Astrocyte of the spinal cord (primary cell): ENCODE data around the gene TPSB2.
"Not testable (repeated sequence)": the region's sequence is repeated elsewhere in the genome, so short reads cannot be mapped to it uniquely, and the experiment has no call there.

Source experiments
- DNase-seq: peaks from one replicate; pipeline ENCODE4 v3.0.0; 2011; ENCODE audit warnings: low read depth, low spot score
- H3K4me3 ChIP-seq: 2 replicates; pipeline ENCODE4 v1.5.1; 2011; ENCODE audit warnings: low read depth, mild to moderate bottlenecking, low read length, moderate library complexity
- in situ Hi-C: cut with HindIII; loops from 2 replicates; pipeline ENCODE4 v1.10.0; 2017; ENCODE audit warnings: low sequenced_read_pairs
- TF ChIP-seq, protein P1 (sequence below): IDR thresholded peaks from 2 replicates; pipeline ENCODE4 v1.5.1; 2012; ENCODE audit warnings: low read depth, mild to moderate bottlenecking, low read length, inconsistent platforms

TPSB2 gene

DNA sequence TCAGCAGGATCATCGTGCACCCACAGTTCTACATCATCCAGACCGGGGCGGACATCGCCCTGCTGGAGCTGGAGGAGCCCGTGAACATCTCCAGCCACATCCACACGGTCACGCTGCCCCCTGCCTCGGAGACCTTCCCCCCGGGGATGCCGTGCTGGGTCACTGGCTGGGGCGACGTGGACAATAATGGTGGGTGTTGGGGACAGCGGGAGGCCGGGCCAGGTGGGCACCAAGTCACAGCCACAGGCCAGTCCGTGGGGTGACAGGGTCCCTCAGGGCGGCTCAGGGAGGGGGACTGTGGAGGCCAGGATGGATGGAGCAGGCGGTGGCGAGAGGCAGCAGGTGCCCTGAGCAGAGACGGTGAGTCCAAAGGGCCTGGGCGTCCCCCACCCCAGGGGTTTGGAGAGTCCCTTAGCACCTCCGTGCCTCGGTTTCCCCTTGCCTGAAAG, 26.9 kb upstream of the TPSB2 start:
- TF ChIP-seq, protein P1, sequence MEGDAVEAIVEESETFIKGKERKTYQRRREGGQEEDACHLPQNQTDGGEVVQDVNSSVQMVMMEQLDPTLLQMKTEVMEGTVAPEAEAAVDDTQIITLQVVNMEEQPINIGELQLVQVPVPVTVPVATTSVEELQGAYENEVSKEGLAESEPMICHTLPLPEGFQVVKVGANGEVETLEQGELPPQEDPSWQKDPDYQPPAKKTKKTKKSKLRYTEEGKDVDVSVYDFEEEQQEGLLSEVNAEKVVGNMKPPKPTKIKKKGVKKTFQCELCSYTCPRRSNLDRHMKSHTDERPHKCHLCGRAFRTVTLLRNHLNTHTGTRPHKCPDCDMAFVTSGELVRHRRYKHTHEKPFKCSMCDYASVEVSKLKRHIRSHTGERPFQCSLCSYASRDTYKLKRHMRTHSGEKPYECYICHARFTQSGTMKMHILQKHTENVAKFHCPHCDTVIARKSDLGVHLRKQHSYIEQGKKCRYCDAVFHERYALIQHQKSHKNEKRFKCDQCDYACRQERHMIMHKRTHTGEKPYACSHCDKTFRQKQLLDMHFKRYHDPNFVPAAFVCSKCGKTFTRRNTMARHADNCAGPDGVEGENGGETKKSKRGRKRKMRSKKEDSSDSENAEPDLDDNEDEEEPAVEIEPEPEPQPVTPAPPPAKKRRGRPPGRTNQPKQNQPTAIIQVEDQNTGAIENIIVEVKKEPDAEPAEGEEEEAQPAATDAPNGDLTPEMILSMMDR = no peak
- no peak for DNase-seq
- in situ Hi-C loops = no loop called here
- no peak overlapping the region for H3K4me3 ChIP-seq

DNA sequence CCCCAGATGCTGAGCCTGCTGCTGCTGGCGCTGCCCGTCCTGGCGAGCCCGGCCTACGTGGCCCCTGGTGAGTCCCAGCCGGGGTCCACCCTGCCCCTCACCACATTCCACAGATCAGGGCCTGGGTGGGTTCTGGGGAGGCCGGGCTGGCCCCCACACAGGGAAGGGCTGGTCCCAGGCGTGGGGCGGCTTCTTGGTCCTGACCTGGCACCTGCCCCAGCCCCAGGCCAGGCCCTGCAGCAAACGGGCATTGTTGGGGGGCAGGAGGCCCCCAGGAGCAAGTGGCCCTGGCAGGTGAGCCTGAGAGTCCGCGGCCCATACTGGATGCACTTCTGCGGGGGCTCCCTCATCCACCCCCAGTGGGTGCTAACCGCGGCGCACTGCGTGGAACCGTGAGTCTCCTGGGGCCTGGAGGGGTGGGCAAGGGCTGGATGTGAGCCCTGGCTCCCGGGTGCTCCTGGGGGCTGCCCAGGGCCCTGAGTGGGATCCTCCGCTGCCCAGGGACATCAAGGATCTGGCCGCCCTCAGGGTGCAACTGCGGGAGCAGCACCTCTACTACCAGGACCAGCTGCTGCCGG, 26.4 kb upstream of the TPSB2 start:
- DNase-seq, in situ Hi-C loops: not testable (repeated sequence)

DNA sequence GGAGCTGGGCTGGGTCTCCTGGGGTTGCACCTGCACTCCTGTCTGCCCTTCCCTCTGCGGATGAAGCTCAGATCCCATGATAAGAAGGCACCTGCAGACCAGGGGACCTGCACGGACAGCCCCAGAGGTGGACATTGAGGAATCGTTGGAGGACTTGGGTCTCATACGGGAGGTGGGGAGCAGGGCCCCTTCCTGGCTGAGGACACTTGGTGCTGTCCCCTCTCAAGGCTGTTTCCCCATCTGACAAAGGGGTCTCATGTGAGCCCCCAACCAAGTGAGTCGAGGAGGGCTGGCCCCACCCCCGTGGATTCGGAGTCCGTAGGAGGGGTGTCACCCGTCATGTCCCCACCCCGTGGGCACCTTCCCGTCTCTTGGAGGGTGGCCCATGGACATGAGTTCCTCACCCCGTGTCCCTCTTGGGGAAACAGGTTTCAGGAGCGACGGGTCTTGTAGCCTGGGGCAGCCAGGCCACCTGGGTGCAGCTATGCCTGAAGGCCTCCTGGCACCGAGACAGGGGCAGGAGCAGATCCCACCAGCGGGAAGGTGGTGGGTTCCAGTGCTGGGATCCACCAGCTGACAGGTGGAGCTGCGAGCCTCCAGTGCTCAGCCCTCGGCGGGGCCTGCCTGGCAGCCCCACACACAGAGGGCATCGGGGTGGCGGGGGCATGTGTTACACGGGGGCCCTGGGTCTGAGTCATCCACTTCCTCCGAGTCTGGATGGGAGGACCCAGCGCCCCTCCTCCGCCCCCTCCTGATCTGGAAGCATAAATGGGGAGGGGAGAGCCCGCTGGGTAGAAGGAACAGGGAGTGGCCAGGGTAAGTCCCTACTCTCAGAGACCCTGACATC, 25.5 kb upstream of the TPSB2 start, which contains the start of gene TPSD1:
TSS of gene TPSD1 (plus strand) at position 794 of the 847 bp plus-strand sequence. CDS start 212 bp downstream, outside the sequence.
- in situ Hi-C loops, H3K4me3 ChIP-seq, DNase-seq: not testable (repeated sequence)

More for the DNA sequence above, 26.4 kb upstream of the TPSB2 start:
- not testable (repeated sequence) for H3K4me3 ChIP-seq

DNA sequence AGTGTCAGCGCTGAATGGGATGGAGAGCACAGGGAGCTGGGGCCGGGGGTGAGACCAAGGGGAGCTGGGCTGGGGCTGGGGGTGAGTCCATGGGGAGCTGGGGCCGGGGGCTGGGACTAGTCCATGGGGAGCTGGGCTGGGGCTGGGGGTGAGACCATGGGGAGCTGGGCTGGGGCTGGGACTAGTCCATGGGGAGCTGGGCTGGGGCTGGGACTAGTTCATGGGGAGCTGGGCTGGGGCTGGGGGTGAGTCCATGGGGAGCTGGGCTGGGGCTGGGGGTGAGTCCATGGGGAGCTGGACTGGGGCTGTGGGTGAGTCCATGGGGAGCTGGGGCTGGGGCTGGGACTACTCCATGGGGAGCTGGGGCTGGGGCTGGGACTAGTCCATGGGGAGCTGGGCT, 24.8 kb upstream of the TPSB2 start:
- in situ Hi-C loops, H3K4me3 ChIP-seq, DNase-seq: not testable (repeated sequence)

DNA sequence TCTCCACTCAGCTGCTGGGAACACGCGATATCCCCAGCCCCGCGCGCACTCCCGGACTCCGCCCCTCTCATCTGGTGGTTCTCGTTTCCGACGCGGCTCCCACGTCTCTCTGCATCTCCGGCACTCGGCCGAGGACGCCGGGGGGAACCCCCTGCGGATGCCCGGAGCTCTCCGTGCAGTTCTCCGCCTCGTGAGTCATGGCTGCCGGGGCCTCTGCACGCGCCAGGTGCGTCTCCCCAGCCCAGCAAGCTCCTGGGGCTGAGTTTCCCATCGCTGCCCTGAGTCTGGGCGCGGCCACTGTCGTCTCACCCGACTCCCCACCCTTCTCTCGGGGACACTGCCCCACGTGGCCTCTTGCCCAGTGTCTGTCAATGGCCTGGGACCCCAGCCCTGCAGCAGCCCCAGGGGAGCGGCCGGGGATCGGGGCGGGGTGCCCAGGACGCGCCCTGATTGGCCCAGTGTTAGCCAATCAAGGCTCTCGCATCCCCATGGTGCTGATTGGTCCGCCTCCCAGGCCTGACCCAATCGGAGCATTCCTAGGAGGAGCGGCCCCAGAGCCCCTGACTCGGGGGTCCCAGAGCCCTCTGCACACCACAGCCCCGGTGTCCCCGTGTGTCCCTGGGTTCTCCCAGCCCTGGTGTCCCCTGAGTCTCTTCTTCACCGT, 23.8 kb upstream of the TPSB2 start:
- in situ Hi-C loops, H3K4me3 ChIP-seq, DNase-seq: not testable (repeated sequence)

DNA sequence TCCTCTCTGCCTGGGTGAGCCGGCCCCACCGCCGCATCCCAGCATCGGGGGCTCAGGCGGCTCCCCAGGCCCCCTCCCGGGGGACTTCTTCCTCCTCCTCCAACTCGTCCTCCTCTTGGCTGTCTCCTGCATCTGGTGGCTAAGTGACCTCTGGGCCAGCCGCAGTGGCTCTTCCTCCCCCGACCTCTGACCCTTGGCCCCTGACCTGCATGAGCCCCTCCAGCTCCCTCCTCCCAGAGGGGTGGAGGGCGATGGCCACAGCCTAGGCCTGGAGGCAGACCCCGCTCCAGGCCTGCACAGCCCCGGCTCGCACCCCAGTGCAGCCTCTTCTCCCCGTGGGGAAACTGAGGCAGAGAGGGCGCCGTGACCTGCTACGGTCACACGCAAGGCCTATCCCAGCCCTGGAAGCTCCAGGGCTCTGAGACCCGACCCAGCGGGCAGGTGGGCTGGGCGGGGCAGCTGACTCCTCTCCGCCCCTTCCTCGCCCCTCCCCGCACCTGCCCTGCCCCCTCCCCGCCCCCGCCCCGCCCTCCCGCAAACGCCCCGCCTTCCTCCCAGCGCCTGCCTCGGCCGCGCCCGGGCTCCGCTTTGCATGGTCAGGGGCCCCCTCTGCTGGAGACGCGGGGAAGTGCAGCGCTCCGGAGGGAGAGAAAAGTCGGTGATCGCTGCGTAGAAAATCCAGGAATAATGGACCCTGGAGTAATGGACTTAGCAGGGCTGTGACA, 19.2 kb upstream of the TPSB2 start:
- H3K4me3 ChIP-seq, DNase-seq, in situ Hi-C loops: not testable (repeated sequence)

DNA sequence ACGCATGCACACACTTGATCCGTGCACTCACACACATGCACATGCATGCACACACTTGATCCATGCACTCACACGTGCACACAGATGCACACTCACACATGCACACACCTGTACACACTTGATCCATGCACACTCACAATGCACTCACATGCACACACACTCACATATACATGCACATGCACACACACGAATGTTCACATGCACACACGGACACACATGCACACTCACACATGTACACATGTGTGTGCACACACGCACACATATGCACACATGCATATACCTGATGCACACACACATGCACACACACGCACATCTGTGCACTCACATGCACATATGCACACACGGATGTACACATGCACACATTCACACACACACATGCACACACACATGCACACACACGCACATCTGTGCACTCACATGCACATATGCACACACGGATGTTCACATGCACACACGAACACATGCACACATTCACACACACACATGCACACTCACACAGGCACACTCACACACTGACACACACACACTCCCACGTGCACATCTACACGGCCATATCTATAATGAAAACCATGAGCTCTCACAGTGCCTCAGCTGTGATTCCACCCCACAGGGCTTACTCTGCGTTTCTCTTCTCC, 18.0 kb upstream of the TPSB2 start:
- in situ Hi-C loops, H3K4me3 ChIP-seq, DNase-seq: not testable (repeated sequence)

DNA sequence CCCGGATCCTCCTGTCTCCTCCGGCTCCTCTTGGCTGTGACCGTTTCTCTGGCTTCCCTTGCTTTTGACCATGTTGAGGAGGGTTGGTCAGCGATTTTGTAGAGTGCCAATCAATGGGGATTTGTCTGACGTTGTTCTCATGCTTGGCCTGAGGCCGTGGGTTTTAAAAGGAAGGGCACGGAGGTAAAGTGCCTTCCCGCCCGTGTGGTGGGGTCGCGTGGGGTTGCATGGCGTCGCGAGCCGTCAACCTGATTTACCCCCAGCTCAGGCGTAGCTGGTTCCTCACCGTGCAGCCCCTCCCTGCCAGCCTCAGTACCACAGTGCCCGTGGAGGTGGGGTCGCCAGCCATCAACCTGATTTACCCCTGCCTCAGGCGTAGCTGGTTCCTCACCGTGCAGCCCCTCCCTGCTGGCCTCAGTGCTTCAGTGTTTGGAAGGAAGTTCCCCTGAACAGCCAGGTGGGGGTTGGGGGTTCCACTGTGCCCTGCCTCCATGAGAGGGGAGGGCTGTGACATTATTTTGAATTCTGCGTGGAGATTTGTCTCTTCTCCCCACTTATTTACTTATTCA, 15.6 kb upstream of the TPSB2 start:
- in situ Hi-C loops = no loop called here
- TF ChIP-seq, protein P1 = no peak
- no peak overlapping the region for H3K4me3 ChIP-seq
- no peak for DNase-seq

DNA sequence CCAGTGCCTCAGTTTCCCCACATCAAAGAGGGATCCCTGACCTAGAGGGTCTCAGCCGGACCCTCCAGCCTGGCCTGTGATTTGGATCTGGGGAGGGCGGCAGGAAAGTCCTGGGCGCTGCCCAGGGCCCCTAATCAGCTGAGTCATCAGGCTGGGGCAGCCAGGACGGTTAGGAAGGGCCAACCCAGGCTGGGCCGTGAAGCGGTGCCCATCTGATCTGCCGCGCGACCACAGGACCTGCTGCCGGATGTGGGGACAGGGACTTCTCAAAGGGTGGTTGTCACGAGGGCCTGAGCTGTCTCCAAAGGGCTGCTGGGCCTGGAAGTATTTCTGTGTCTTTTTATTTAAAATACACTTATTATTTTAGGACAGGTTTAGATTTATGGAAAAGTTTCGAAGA, 14.9 kb upstream of the TPSB2 start:
- H3K4me3 ChIP-seq = no peak overlapping the region
- no peak for DNase-seq
- in situ Hi-C loops = no loop called here
- TF ChIP-seq, protein P1 = no peak

DNA sequence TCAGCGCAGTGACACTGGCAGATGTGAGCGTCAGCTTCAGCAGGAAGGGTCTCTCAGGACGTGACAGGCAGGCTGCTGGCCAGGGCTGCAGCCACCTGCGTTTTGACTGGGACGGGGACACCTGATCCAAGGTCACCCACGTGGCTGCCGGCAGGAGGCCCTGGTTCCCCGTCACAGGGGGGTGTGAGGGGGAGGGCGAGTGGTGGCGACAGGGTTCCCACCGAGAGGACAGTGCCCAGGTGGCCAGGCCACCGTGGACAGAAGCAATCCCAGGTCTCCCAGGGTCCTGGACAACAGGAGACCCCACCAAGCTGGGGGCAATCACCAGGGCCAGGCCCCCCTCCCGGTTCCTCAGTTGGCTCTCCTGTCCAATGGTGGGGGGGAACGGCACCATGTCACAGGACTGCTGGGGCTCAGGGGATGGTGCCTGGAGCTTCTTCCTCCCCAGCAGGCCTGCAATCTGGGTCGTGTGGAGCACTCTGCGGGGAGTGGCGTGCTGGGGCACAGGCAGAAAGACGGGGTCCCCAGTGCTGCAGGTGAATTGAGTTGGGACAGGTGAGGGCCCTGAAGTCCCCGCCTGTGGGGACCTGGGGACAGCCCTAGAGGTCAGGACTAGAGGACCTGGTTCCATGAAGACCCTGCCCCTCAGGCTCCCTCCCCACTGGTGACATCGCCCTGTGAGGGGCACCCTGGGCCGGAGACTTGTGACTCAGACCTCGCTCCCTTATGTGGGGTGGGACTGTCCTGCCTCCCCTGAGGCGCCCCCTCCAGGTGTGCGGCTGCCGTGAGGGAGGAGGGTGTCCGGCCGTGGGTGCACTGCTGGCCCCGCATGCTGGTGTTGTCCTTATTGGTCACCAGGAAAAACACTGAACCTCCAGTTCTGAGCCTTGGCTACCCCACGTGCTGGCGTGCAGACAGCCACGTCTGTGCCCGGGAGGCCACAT, 14.2 kb upstream of the TPSB2 start:
- DNase-seq, H3K4me3 ChIP-seq, in situ Hi-C loops: not testable (repeated sequence)

DNA sequence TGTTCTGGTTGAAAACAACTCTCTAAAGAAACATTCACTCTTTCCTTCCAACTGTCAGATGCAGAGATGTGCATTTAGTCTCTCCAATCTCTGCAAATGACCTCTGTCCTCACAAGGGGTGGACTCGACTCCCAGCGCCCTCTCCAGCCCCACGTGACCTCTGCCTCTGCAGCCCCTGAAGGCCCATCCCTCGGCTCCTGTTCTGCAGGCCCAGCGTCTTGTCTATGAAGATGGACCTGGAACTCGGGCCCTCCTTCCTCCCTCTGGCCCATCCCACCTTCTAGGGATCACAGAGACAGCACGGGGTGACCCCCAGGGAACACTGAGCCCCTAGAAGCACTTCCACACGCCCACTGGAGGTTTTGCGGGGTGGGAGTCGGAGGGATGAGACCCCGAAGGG, 13.4 kb upstream of the TPSB2 start:
- DNase-seq, H3K4me3 ChIP-seq, in situ Hi-C loops: not testable (repeated sequence)
